H1 (cell line): Measurements from ENCODE around the gene POLR1G. TPM values are rescaled to one million over a fixed set of nuclear protein-coding genes. Genes with fewer than 3 reads are reported as not detected.
A peak's percentile ranks its signal among the peaks of the same experiment; 100 is the strongest.

Experiments used
- CTCF ChIA-PET: fragments of 300-600 bp; sonication (Branson Sonifier 250); formaldehyde crosslinking; loops from one replicate; lab custom pipeline; 2021; ENCODE audit not compliant: partially characterized antibody; lab: Charles Lee
- POLR2A ChIA-PET: fragments of 300-600 bp; sonication (Branson Sonifier 250); formaldehyde crosslinking; loops from one replicate; lab custom pipeline; 2021; ENCODE audit warnings: inconsistent platforms; ENCODE audit not compliant: partially characterized antibody; lab: Charles Lee
- DNase-seq, 2 experiments: peaks; one replicate each; pipeline versions ENCODE4 v3.0.0 to v3.0.0-alpha.2; 2010 to 2022; ENCODE audit warnings: low spot score in 2 of 2, low read depth in 1 of 2, mixed read lengths in 1 of 2
- FAIRE-seq: peaks from 2 replicates; lab custom pipeline; 2011; peaks lifted over from hg19 to GRCh38; lab: Jason Lieb, UNC
- H2AFZ ChIP-seq: 2 replicates; pipeline ENCODE4 v1.8.1; 2012; ENCODE audit warnings: low read length, inconsistent platforms
- H2AK5ac ChIP-seq: 2 replicates; pipeline ENCODE4 v1.6.1; 2013; ENCODE audit warnings: low read depth, low read length
- H2BK120ac ChIP-seq: replicated peaks from 2 replicates; pipeline ENCODE3; 2013; ENCODE audit warnings: low read depth, low read length, inconsistent platforms
- H2BK12ac ChIP-seq: 2 replicates; pipeline ENCODE4 v1.6.1; 2013; ENCODE audit warnings: low read depth, low read length
- H2BK15ac ChIP-seq: 2 replicates; pipeline ENCODE4 v1.6.1; 2013; ENCODE audit warnings: low read length
- H2BK20ac ChIP-seq: 2 replicates; pipeline ENCODE4 v1.6.1; 2013; ENCODE audit warnings: low read length
- H2BK5ac ChIP-seq: 2 replicates; pipeline ENCODE4 v1.6.1; 2013; ENCODE audit warnings: low read depth, low read length
- H3K14ac ChIP-seq: 2 replicates; pipeline ENCODE4 v1.6.1; 2013; ENCODE audit warnings: inconsistent platforms; ENCODE audit not compliant: insufficient read length
- H3K18ac ChIP-seq: 2 replicates; pipeline ENCODE4 v1.6.1; 2013; ENCODE audit warnings: low read length; ENCODE audit errors: extremely low read depth
- H3K23ac ChIP-seq: 2 replicates; pipeline ENCODE4 v1.6.1; 2013; ENCODE audit warnings: inconsistent platforms; ENCODE audit not compliant: insufficient read length
- H3K23me2 ChIP-seq: 2 replicates; pipeline ENCODE4 v1.6.1; 2013; ENCODE audit warnings: low read depth, low read length
- H3K27ac ChIP-seq: 2 replicates; pipeline ENCODE4 v1.6.1; 2011; ENCODE audit warnings: low read depth, low read length, inconsistent platforms
- H3K27me3 ChIP-seq, 4 experiments: replicated peaks in 1 of 4; 1 replicate in 1 of 4; 2 replicates in 3 of 4; pipeline versions ENCODE4 v1.6.1 to v1.8.1; 2011 to 2013; ENCODE audit warnings: low read length in 3 of 4, mild to moderate bottlenecking in 3 of 4, inconsistent platforms in 2 of 4, mixed read lengths in 2 of 4, moderate library complexity in 1 of 4; ENCODE audit not compliant: control insufficient read depth in 3 of 4, insufficient read depth in 3 of 4; ENCODE audit errors: extremely low read depth in 1 of 4
- H3K36me3 ChIP-seq, 4 experiments: 2 replicates each; pipeline versions ENCODE4 v1.6.1 to v1.8.1; 2011 to 2013; ENCODE audit warnings: mild to moderate bottlenecking in 4 of 4, low read length in 3 of 4, moderate library complexity in 2 of 4, control low read depth in 1 of 4, inconsistent platforms in 1 of 4; ENCODE audit not compliant: insufficient read depth in 4 of 4, control insufficient read depth in 2 of 4
- H3K4ac ChIP-seq: replicated peaks from 2 replicates; pipeline ENCODE3; 2013; ENCODE audit warnings: low read length, low read depth, mixed read lengths, inconsistent platforms; ENCODE audit not compliant: insufficient read length
- H3K4me1 ChIP-seq, 4 experiments: replicated peaks in 1 of 4; 1 replicate in 1 of 4; 2 replicates in 3 of 4; pipeline versions ENCODE4 v1.6.1 to v1.8.1; 2011 to 2013; ENCODE audit warnings: low read length in 3 of 4, inconsistent platforms in 2 of 4, mixed read lengths in 1 of 4; ENCODE audit not compliant: insufficient read depth in 4 of 4, control insufficient read depth in 3 of 4
- H3K4me2 ChIP-seq, 2 experiments: 2 replicates each; pipeline versions ENCODE4 v1.6.1 to v1.8.1; 2011 to 2013; ENCODE audit warnings: low read depth in 2 of 2, low read length in 2 of 2, control low read depth in 1 of 2, inconsistent platforms in 1 of 2, mild to moderate bottlenecking in 1 of 2; ENCODE audit not compliant: insufficient read depth in 1 of 2
- H3K4me3 ChIP-seq, 4 experiments: fragments of 200-600, 300-600 bp in 1 of 4; sonication (generic), shearing (Covaris generic), sonication (Bioruptor Twin) in 1 of 4; 2 replicates each; pipeline versions ENCODE4 v1.5.1 to v1.8.1; 2011 to 2016; ENCODE audit warnings: low read length in 4 of 4, low read depth in 3 of 4, control low read depth in 2 of 4, inconsistent platforms in 2 of 4, mild to moderate bottlenecking in 2 of 4, mixed read lengths in 1 of 4, moderate library complexity in 1 of 4; ENCODE audit not compliant: insufficient read depth in 2 of 4; ENCODE audit errors: extremely low read depth in 1 of 4
- H3K56ac ChIP-seq: replicated peaks from 2 replicates; pipeline ENCODE3; 2013; ENCODE audit warnings: low read depth, mild to moderate bottlenecking, mixed read lengths, low read length, inconsistent platforms; ENCODE audit not compliant: insufficient read length
- H3K79me1 ChIP-seq: 2 replicates; pipeline ENCODE4 v1.6.1; 2013; ENCODE audit warnings: low read depth, low read length, control low read depth
- H3K79me2 ChIP-seq, 2 experiments: 2 replicates each; pipeline versions ENCODE4 v1.6.1 to v1.8.1; 2012 to 2013; ENCODE audit warnings: low read length in 2 of 2, mild to moderate bottlenecking in 2 of 2, inconsistent platforms in 1 of 2; ENCODE audit not compliant: insufficient read depth in 2 of 2, control insufficient read depth in 1 of 2
- H3K9ac ChIP-seq, 4 experiments: replicated peaks in 1 of 4; 1 replicate in 1 of 4; 2 replicates in 3 of 4; pipeline versions ENCODE4 v1.6.1 to v1.8.1; 2011 to 2013; ENCODE audit warnings: low read depth in 3 of 4, low read length in 3 of 4, control low read depth in 2 of 4, mild to moderate bottlenecking in 2 of 4, moderate library complexity in 2 of 4, inconsistent platforms in 1 of 4; ENCODE audit errors: extremely low read depth in 1 of 4
- H3K9me3 ChIP-seq, 2 experiments: 2 replicates each; pipeline versions ENCODE4 v1.6.1 to v1.8.1; 2012 to 2013; ENCODE audit warnings: mild to moderate bottlenecking in 2 of 2, moderate library complexity in 2 of 2, control low read depth in 1 of 2, inconsistent platforms in 1 of 2, low read depth in 1 of 2, low read length in 1 of 2, mixed read lengths in 1 of 2; ENCODE audit not compliant: insufficient read depth in 2 of 2
- H4K20me1 ChIP-seq, 2 experiments: replicated peaks in 1 of 2; 2 replicates each; pipeline versions ENCODE3 to v1.8.1; 2011 to 2013; ENCODE audit warnings: inconsistent platforms in 2 of 2, low read length in 2 of 2, mild to moderate bottlenecking in 1 of 2; ENCODE audit not compliant: insufficient read depth in 2 of 2, control insufficient read depth in 1 of 2
- H4K5ac ChIP-seq: 2 replicates; pipeline ENCODE4 v1.6.1; 2013; ENCODE audit warnings: low read length, low read depth, mixed read lengths, inconsistent platforms; ENCODE audit not compliant: insufficient read length
- H4K8ac ChIP-seq: 2 replicates; pipeline ENCODE4 v1.8.0; 2013; ENCODE audit warnings: mild to moderate bottlenecking, moderate library complexity, low read length, inconsistent platforms; ENCODE audit not compliant: insufficient read depth; ENCODE audit errors: extremely low read depth
- H4K91ac ChIP-seq: replicated peaks from 2 replicates; pipeline ENCODE3; 2013; ENCODE audit warnings: low read length, mixed read lengths, inconsistent platforms; ENCODE audit not compliant: insufficient read length
- CEBPB ChIP-seq: IDR thresholded peaks from 2 replicates; pipeline ENCODE4 v1.6.1; 2012; ENCODE audit warnings: low read depth, low read length
- EP300 ChIP-seq, 2 experiments: IDR thresholded peaks; 1 replicate in 1 of 2; 2 replicates in 1 of 2; pipeline ENCODE4 v1.6.1; 2011 to 2012; ENCODE audit warnings: low read depth in 2 of 2, low read length in 2 of 2, mild to moderate bottlenecking in 2 of 2, borderline replicate concordance in 1 of 2, inconsistent platforms in 1 of 2, moderate library complexity in 1 of 2
- EZH2 ChIP-seq: fragments of 200-600 bp; sonication (generic); IDR thresholded peaks from 2 replicates; pipeline ENCODE4 v1.7.1; 2012; ENCODE audit warnings: low read depth, mild to moderate bottlenecking, moderate library complexity, low read length, inconsistent platforms; ENCODE audit not compliant: severe bottlenecking
- JUND ChIP-seq: IDR thresholded peaks from 2 replicates; pipeline ENCODE4 v1.6.1; 2011; ENCODE audit warnings: mild to moderate bottlenecking, improper control_type of control experiment, low read length
- KDM4A ChIP-seq: IDR thresholded peaks from one replicate; pipeline ENCODE4 v1.7.1; 2012; ENCODE audit warnings: low read depth, mild to moderate bottlenecking, moderate library complexity, low read length, inconsistent platforms; ENCODE audit not compliant: severe bottlenecking
- RAD21 ChIP-seq, 2 experiments: IDR thresholded peaks in 1 of 2; conservative IDR thresholded peaks in 1 of 2; 2 replicates each; pipeline ENCODE4 v1.6.1; 2011; ENCODE audit warnings: low read depth in 2 of 2, low read length in 2 of 2, improper control_type of control experiment in 1 of 2, inconsistent platforms in 1 of 2, mild to moderate bottlenecking in 1 of 2, moderate library complexity in 1 of 2
- SP1 ChIP-seq: IDR thresholded peaks from 2 replicates; pipeline ENCODE4 v1.6.1; 2011; ENCODE audit warnings: low read depth, low read length
- SP2 ChIP-seq: IDR thresholded peaks from 2 replicates; pipeline ENCODE4 v1.6.1; 2012; ENCODE audit warnings: mild to moderate bottlenecking, low read length, inconsistent platforms
- SRF ChIP-seq: IDR thresholded peaks from 2 replicates; pipeline ENCODE4 v1.6.1; 2011; ENCODE audit warnings: mild to moderate bottlenecking, low read depth, low read length, moderate library complexity
- TAF1 ChIP-seq: IDR thresholded peaks from 2 replicates; pipeline ENCODE4 v1.6.1; 2011; ENCODE audit warnings: mild to moderate bottlenecking, low read depth, low read length
- ZNF274 ChIP-seq: IDR thresholded peaks from 2 replicates; pipeline ENCODE4 v1.7.0; 2012; ENCODE audit warnings: low read length, borderline replicate concordance; ENCODE audit errors: extremely low read depth
- whole genome bisulfite sequencing, 2 experiments: shearing (Covaris generic) in 1 of 2; methylation state at CpG; one replicate each; pipeline versions ENCODE4 v1.1.6 to v1.1.7; 2013 to 2015; ENCODE audit warnings: low lambda C conversion rate in 2 of 2, mixed read lengths in 2 of 2, inconsistent platforms in 1 of 2, low coverage in 1 of 2, missing lambda C conversion rate in 1 of 2; ENCODE audit not compliant: insufficient replicate concordance in 2 of 2, insufficient coverage in 1 of 2, insufficient read length in 1 of 2; ENCODE audit errors: extremely low coverage in 1 of 2, missing lambda C conversion rate in 1 of 2; 5-methylcytosine and 5-hydroxymethylcytosine counted together
- polyA plus RNA-seq, 7 experiments: library from polyadenylated mRNA; depleted of rRNA in 3 of 7; stranded (reverse) in 5 of 7; unstranded in 2 of 7; fragments of >200 nt in 5 of 7; fragments of 200-250 nt in 2 of 7; gene quantifications; 1 replicate in 5 of 7; 2 replicates in 1 of 7; 4 replicates in 1 of 7; pipeline versions ENCODE4 v1.2.1 to v1.2.3, GENCODE V29; 2011 to 2013; ENCODE audit warnings: missing spikeins in 2 of 7, mixed read lengths in 2 of 7
- total RNA-seq: library from RNA; stranded (reverse); fragmentation: NEBNext Ultra II Directional; extraction: Animal tissue kit (Norgen Biotek cat#: 25700); gene quantifications from 2 replicates; pipeline ENCODE4 v1.2.1, GENCODE V29; 2021
- TF ChIP-seq, protein P1 (sequence below): IDR thresholded peaks from 2 replicates; pipeline ENCODE4 v1.6.1; 2012; ENCODE audit warnings: low read length, inconsistent platforms

POLR1G gene
- total and polyA plus RNA-seq, 2 of the 8 experiments (the other 6 are each of a cell fraction or from before 2014, with no cell fraction given), result 16.8 to 34.8 TPM

DNA sequence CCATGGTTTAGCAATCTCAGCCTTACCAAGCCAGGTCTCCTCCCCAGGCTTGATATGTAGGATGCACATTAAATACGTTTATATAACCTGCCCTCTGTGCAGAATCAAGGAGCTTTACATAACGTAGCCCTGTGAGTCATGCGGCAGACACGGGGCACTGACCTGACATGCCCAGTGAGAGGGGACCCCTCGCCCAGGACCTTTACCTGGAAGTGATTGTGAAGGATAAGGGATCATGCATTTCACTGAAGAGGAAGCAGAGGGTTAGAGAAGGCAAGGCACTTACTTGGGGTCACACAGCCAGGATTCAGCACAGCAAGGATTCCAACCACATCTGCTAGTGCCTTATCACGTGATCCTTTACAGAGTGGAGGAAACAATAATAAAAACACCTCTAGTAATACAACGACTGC lies 42.4 kb downstream of the POLR1G start:
- DNase-seq (no peak), FAIRE-seq (no peak)
- H3K9me3 ChIP-seq, result no peaks in the 10 kb centered on the region
- no peak overlapping the region for H2BK12ac ChIP-seq
- H4K8ac ChIP-seq, result no peak overlapping the region
- H3K36me3 ChIP-seq, result no peaks in the 10 kb centered on the region
- peaks cover 16% of the 10 kb centered on the region for H3K23me2 ChIP-seq
- peaks cover 4 to 13% (median 7%) of the 10 kb centered on the region in 4 experiments; a peak in 6 of 7 replicates for H3K4me1 ChIP-seq
- no peak overlapping the region for H3K27ac ChIP-seq
- no peak overlapping the region for H4K5ac ChIP-seq
- H3K14ac ChIP-seq, result no peak overlapping the region
- no peak overlapping the region for H3K9ac ChIP-seq
- ChIA-PET POLR2A (interaction anchor here (1.3 to 2.1 kb wide), 4 partner anchors 10 to 80 kb away, joined by 4 to 11 read pairs (median 6); partner anchors contain the start of gene FOSB), CTCF (interaction anchor here (0.5 to 6.3 kb wide), 10 partner anchors 9 to 838 kb away, joined by 3 to 145 read pairs (median 7); no protein-coding TSS in a partner anchor)
- H3K4ac ChIP-seq, result no peak overlapping the region
- H3K56ac ChIP-seq, result no peak overlapping the region
- no peak overlapping the region for H2BK120ac ChIP-seq
- H3K79me1 ChIP-seq, result no peaks in the 10 kb centered on the region
- no peak overlapping the region for H2BK5ac ChIP-seq
- H3K18ac ChIP-seq, result no peak overlapping the region
- no peaks in the 10 kb centered on the region for H4K20me1 ChIP-seq
- H2BK15ac ChIP-seq, result no peak overlapping the region
- WGBS, 2 experiments, result 78% methylated on average over 7 of the region's 7 CpGs; no CpG with 5 or more reads in 1 of the 2 experiments
- no peak overlapping the region for H3K4me3 ChIP-seq
- no peak overlapping the region for H4K91ac ChIP-seq
- H2AK5ac ChIP-seq, result 0 out of 2 replicates have a peak overlapping the region, but pooled peaks have one; percentile 17
- H3K4me2 ChIP-seq, result no peak overlapping the region; a peak in 1 of 4 replicates
- no peak overlapping the region for H2BK20ac ChIP-seq
- no peak overlapping the region for H2AFZ ChIP-seq
- no peaks in the 10 kb centered on the region for H3K79me2 ChIP-seq
- peaks cover 0 to 19% (median 14%) of the 10 kb centered on the region in 4 experiments; a peak in 6 of 7 replicates for H3K27me3 ChIP-seq
- H3K23ac ChIP-seq, result no peak overlapping the region
- TF ChIP-seq RAD21 (IDR thresholded peaks at IDR 0.05 in 1 of 2, conservative IDR thresholded peaks at IDR 0.05 in 1 of 2; ENCODE audit: low read depth in 2 of 2, low read length in 2 of 2) (no peak), JUND (no peak), ZNF274 (no peak), KDM4A (no peak), CEBPB (no peak), EP300 (IDR thresholded peaks at IDR 0.05; ENCODE audit: borderline replicate concordance in 1 of 2, low read depth in 2 of 2, low read length in 2 of 2) (no peak), EZH2 (no peak), SP1 (no peak), SP2 (no peak), SRF (no peak), TAF1 (no peak)
- TF ChIP-seq, protein P1, sequence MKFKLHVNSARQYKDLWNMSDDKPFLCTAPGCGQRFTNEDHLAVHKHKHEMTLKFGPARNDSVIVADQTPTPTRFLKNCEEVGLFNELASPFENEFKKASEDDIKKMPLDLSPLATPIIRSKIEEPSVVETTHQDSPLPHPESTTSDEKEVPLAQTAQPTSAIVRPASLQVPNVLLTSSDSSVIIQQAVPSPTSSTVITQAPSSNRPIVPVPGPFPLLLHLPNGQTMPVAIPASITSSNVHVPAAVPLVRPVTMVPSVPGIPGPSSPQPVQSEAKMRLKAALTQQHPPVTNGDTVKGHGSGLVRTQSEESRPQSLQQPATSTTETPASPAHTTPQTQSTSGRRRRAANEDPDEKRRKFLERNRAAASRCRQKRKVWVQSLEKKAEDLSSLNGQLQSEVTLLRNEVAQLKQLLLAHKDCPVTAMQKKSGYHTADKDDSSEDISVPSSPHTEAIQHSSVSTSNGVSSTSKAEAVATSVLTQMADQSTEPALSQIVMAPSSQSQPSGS, result no peak
